NB4 (cell line): ENCODE results near the gene ARHGAP33.

Source experiments
- POLR2A ChIP-seq: IDR thresholded peaks from 2 replicates; pipeline ENCODE4 v1.6.1; 2011; ENCODE audit warnings: mild to moderate bottlenecking; ENCODE audit not compliant: insufficient read length; ENCODE audit errors: extremely low read depth
- TF ChIP-seq, protein P1 (sequence below): IDR thresholded peaks from one replicate; pipeline ENCODE4 v1.5.1; 2012; ENCODE audit warnings: low read depth, low read length

DNA sequence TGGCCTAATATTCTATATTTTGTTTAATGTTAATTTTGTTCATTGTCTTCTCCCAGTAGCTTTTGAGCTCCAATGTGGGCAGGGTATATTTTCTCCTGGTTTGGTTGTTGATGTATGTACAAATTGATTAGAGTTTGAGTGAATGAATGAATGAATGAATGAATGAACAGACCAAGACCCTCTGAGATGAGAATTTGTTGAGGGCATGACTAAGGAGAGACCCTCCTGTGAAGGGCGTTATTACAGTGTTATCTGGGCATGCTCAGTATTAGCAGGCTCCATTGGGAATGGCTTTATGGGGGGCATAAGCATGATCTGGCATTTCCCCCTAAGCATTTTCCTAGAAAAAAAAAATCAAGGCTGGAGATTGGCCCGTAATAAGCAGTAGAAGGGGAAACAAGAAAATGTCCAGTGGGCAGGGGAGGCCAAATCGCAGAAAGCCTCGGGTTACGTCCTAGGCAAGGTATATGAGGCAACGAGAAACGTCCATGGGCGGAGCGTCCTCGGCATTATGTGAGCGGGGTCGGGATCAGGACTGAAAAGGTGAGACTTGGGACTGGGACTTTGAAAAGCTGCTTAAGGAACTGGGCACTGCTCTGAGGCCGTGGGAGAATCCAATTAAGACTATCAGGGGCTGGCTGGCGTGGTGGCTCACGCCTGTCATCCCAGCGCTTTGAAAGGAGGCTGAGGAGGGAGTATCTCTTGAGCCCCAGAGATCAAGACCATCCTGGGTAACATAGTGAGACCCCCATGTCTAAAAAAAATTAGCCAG lies 904 bp upstream of the ARHGAP33 start:
- TF ChIP-seq, protein P1, sequence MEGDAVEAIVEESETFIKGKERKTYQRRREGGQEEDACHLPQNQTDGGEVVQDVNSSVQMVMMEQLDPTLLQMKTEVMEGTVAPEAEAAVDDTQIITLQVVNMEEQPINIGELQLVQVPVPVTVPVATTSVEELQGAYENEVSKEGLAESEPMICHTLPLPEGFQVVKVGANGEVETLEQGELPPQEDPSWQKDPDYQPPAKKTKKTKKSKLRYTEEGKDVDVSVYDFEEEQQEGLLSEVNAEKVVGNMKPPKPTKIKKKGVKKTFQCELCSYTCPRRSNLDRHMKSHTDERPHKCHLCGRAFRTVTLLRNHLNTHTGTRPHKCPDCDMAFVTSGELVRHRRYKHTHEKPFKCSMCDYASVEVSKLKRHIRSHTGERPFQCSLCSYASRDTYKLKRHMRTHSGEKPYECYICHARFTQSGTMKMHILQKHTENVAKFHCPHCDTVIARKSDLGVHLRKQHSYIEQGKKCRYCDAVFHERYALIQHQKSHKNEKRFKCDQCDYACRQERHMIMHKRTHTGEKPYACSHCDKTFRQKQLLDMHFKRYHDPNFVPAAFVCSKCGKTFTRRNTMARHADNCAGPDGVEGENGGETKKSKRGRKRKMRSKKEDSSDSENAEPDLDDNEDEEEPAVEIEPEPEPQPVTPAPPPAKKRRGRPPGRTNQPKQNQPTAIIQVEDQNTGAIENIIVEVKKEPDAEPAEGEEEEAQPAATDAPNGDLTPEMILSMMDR = no peak
- no peak for TF ChIP-seq POLR2A
